Right atrium auricular region (tissue), 2 donors: ENCODE measurements around the gene MPI. TPM values are rescaled to one million over a fixed set of nuclear protein-coding genes. Genes with fewer than 3 reads are reported as not detected.
"Not testable (repeated sequence)": the region's sequence is repeated elsewhere in the genome, so short reads cannot be mapped to it uniquely, and the experiment has no call there.

ENCODE experiments used
- DNase-seq: peaks from one replicate; pipeline ENCODE4 v3.0.0-alpha.2; 2019; ENCODE audit warnings: low spot score
- H3K27ac ChIP-seq, 2 donors: fragments of 200-600 bp; sonication (generic); 1 replicate in 1 of 2; 2 replicates in 1 of 2; pipeline ENCODE4 v1.5.1; 2016 to 2019
- H3K27me3 ChIP-seq, 2 donors: fragments of 200-600 bp; sonication (generic); one replicate each; pipeline versions ENCODE4 v1.5.1 to v1.6.0; 2017 to 2019
- H3K36me3 ChIP-seq: fragments of 200-600 bp; sonication (generic); one replicate; pipeline ENCODE4 v1.5.1; 2016
- H3K4me1 ChIP-seq, 2 donors: fragments of 200-600 bp; sonication (generic); one replicate each; pipeline versions ENCODE4 v1.5.1 to v1.6.0; 2017 to 2019
- H3K4me3 ChIP-seq, 2 donors: fragments of 200-600 bp; sonication (generic); 1 replicate in 1 of 2; 2 replicates in 1 of 2; pipeline ENCODE4 v1.5.1; 2017 to 2019; ENCODE audit warnings: mild to moderate bottlenecking in 1 of 2, moderate library complexity in 1 of 2
- H3K9me3 ChIP-seq, 2 donors: fragments of 200-600 bp; sonication (generic); one replicate each; pipeline ENCODE4 v1.5.1; 2019
- CTCF ChIP-seq, 2 donors: fragments of 200-600 bp; sonication (generic); IDR thresholded peaks; one replicate each; pipeline ENCODE4 v1.5.1; 2019; ENCODE audit warnings: antibody characterized with exemption in 2 of 2
- total RNA-seq, 2 donors: library from RNA; depleted of rRNA; stranded (reverse); fragments of >200 nt; gene quantifications; one replicate each; pipeline ENCODE4 v1.1.0, GENCODE V29; 2016

MPI gene
- total RNA-seq, 2 donors from 2014 or later = 59.3 to 131 TPM

GRCh38 chr15:74878273-74878672 is 11.6 kb upstream of the MPI start:
- Histone ChIP-seq H3K27me3 (no peaks in the 10 kb centered on the region), H3K4me3 (no peak overlapping the region), H3K9me3 (no peaks in the 10 kb centered on the region), H3K27ac (no peak overlapping the region), H3K4me1 (peaks cover 0 to 6% of the 10 kb centered on the region in 2 donors), H3K36me3 (no peaks in the 10 kb centered on the region)
- DNase-seq = no peak
- TF ChIP-seq CTCF (IDR thresholded peaks at IDR 0.05) = no peak

GRCh38 chr15:74882528-74882927 is 7.3 kb upstream of the MPI start:
- H3K27me3 ChIP-seq = no peaks in the 10 kb centered on the region
- no peak overlapping the region for H3K4me3 ChIP-seq
- no peak for DNase-seq
- H3K27ac ChIP-seq = no peak overlapping the region
- TF ChIP-seq CTCF (IDR thresholded peaks at IDR 0.05) = no peak
- H3K36me3 ChIP-seq = no peaks in the 10 kb centered on the region
- no peaks in the 10 kb centered on the region for H3K4me1 ChIP-seq
- H3K9me3 ChIP-seq = no peaks in the 10 kb centered on the region

- H3K9me3 ChIP-seq = no peaks in the 10 kb centered on the region
- no peak overlapping the region for H3K27ac ChIP-seq
- no peak for DNase-seq
- H3K4me3 ChIP-seq = no peak overlapping the region
- TF ChIP-seq CTCF (IDR thresholded peaks at IDR 0.05) = no peak
- no peaks in the 10 kb centered on the region for H3K36me3 ChIP-seq
- peaks cover 0 to 12% of the 10 kb centered on the region in 2 donors for H3K4me1 ChIP-seq
- no peaks in the 10 kb centered on the region for H3K27me3 ChIP-seq
These were observed 5.2 kb upstream of the MPI start for GRCh38 chr15:74884428-74885223.

- H3K4me3 ChIP-seq = no peak overlapping the region
- no peak for DNase-seq
- TF ChIP-seq CTCF (IDR thresholded peaks at IDR 0.05) = no peak
- H3K4me1 ChIP-seq = peaks cover 0 to 16% of the 10 kb centered on the region in 2 donors
- H3K27me3 ChIP-seq = no peaks in the 10 kb centered on the region
- no peak overlapping the region for H3K27ac ChIP-seq
- no peaks in the 10 kb centered on the region for H3K9me3 ChIP-seq
- no peaks in the 10 kb centered on the region for H3K36me3 ChIP-seq
These were observed 4.4 kb upstream of the MPI start for GRCh38 chr15:74885461-74885860.

GRCh38 chr15:74887537-74888193 is 2.2 kb upstream of the MPI start:
- not testable (repeated sequence) for H3K27me3 ChIP-seq, H3K27ac ChIP-seq, H3K4me3 ChIP-seq, H3K9me3 ChIP-seq, DNase-seq, H3K36me3 ChIP-seq
- peaks cover 0 to 30% of the 10 kb centered on the region in 2 donors for H3K4me1 ChIP-seq

GRCh38 chr15:74888716-74889115 is 1.1 kb upstream of the MPI start:
- DNase-seq = no peak
- H3K27ac ChIP-seq = no peak overlapping the region
- no peaks in the 10 kb centered on the region for H3K27me3 ChIP-seq
- peaks cover 14% of the 10 kb centered on the region for H3K36me3 ChIP-seq
- no peak overlapping the region for H3K4me3 ChIP-seq
- TF ChIP-seq CTCF (IDR thresholded peaks at IDR 0.05) = no peak
- H3K9me3 ChIP-seq = no peaks in the 10 kb centered on the region
- H3K4me1 ChIP-seq = peaks cover 0 to 30% of the 10 kb centered on the region in 2 donors
